HG02588 (cell line): ENCODE results near the gene PHC2.

Source experiments
- ATAC-seq: cut with Tn5 transposase; IDR thresholded peaks from one replicate; pipeline ENCODE4 v1.9.1; 2021; ENCODE audit warnings: mild to moderate bottlenecking, moderate library complexity; ENCODE audit not compliant: unreplicated experiment

The PHC2 gene

GRCh38 chr1:33424205-33424604 is 6.7 kb downstream of the PHC2 start:
- ATAC-seq: no peak

GRCh38 chr1:33420870-33421775 is 9.8 kb downstream of the PHC2 start:
- no peak for ATAC-seq

- ATAC-seq: no peak
These were observed 12.1 kb downstream of the PHC2 start for GRCh38 chr1:33418811-33419210.

DNA sequence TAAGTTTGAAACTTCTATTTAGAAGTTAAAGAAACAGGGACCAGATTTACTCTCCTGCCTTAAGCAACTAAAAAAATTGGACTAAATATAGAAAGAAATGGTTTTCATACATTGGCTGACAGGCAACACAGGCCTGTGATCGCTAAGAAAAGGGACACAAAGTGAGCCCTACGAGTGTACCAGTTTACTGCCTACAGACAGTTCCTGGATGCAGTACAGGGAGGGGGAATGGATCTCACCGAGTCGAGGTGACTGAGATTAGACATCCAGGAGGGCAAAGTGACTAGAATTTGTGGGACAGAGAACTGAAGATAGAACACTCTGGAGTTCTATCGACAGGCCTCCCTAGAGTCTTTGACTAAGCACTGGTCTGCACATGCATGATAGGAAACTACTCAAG is 16.0 kb downstream of the PHC2 start:
- ATAC-seq: no peak

- ATAC-seq: no peak
These were observed 20.7 kb downstream of the PHC2 start for GRCh38 chr1:33410091-33410701.

DNA sequence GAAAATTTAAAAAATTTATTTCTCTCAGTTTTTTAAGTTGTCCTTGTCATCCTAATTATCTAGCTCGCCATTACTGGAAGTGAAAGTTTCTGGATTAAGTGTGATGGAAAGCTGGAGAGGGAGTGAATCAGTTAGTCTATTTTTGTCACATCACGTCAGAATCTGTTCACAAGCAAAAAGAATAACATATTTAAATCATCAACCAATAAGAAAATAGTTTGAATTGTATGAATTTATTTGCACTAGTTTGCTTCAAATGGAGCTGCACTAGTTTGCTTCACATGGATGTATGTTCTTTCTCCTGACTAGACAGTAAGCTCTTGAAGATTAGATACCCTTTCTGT is 22.8 kb downstream of the PHC2 start:
- no peak for ATAC-seq

GRCh38 chr1:33407352-33408092 is 23.4 kb downstream of the PHC2 start:
- ATAC-seq: no peak

DNA sequence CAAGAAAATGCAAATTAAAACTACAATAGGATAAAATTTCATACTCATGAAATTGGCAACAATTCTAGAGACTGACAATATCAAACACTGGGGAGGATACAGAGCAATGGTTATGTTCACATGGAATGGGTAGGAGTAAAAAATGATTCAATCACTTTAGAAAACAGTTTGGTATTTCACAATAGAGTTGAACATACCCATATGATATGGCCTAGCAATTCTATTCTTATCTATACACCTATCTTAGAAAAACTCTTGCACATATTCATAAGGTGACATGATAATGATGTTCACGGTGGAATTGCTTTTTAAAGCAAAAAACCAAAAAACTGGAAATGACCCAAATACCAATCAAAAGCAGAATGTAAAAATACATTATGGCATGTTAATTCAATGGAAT is 28.7 kb downstream of the PHC2 start:
- ATAC-seq: no peak

DNA sequence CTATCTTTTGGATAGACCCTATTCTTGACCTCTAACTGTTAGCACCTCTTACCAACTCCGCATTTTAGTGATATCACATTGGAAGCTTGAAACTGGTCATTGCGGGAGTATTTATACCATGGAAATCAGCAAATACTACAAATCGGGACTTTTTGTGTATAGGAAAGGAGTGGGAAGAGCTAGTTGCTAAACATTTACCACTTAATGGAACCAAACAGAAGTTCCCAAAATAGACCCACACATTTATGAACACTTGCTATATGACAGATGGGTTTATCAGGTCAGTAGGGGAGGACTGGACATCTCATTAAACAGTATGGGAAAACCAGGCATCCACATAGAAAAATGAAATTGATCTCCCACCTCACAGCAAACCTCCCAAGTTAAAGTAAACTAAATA is 29.4 kb downstream of the PHC2 start:
- ATAC-seq: no peak

GRCh38 chr1:33400153-33400911 is 30.6 kb downstream of the PHC2 start:
- ATAC-seq: no peak

- ATAC-seq: no peak
These were observed 31.5 kb downstream of the PHC2 start for GRCh38 chr1:33399375-33399774.

DNA sequence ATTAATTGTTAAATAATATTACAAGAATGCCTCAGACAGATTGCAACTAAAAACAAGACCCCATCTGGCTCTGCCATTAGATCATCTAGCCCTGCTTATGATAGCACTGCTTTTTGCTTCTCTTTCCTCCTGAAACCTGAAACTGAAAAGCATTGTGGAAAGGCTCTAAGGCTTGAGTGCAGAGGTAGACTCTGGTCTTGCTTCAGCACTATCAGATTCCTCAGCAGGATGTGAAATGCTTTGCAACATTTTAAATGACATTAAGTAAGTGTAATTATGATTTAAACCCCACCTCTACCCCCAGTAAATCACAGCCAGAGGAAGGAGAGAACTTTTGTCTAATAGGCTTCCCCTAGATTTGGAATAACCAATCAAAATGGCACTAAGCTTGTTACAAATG is 32.9 kb downstream of the PHC2 start:
- ATAC-seq: no peak

- ATAC-seq: no peak
These were observed 33.8 kb downstream of the PHC2 start for GRCh38 chr1:33397125-33397506.

GRCh38 chr1:33396188-33397124 is 34.4 kb downstream of the PHC2 start:
- ATAC-seq: no peak

GRCh38 chr1:33394770-33395169 is 36.1 kb downstream of the PHC2 start:
- ATAC-seq: no peak

DNA sequence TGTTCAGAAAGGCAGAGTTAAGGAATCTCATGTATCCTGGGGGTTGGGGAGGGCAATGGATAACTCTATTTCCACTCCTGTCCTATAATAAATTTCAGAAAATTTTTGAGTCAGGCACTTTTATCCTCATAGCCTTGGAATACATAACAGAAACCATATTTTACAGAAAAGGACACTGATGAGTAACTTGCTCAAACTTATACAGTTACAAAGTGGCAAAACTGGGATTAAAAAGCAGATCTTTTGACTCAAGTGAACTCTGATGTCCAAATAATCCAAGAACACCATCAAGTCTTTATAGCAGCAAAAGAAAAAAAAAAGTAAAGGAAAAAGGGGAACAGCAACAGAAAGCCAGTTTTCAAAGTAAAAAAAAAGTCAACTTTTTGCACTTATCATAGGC is 36.9 kb downstream of the PHC2 start:
- ATAC-seq: no peak

DNA sequence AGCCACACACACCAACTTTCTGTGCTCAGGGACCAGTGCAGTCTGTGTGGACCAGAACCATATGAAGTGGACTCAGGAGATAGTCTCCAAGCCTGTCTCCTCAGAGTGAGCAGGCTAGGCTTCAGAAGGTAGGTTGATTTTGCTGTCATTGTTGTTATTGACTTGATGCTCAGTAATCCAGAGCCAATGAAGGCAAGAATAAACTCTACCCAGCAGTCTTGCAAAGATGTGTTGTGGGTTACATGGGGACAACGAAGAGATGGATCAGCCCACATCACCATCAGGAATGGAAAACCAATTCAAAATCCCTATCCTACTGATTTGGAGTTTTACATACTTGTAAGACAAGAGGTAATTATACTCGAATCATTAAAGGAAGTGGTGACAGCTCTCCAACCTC is 37.4 kb downstream of the PHC2 start:
- no peak for ATAC-seq

DNA sequence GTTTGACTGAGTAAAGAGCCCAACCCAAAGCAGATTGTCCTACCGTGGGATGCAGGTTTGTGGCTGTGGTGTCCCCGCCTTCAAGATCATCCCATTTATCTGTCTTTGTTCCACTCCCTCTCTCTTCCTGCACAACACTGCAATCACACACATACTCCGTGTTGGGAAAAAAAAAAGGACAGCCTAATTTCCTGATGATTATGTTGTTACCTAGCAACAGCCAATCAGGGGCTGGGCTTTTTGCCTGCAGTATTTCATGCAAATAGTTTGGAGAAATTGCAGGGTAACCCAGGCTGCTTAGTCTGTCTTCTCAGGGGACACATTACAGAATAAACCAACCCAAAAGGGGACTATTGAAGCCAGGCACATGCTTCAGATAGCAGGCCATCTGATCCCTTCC is 38.3 kb downstream of the PHC2 start:
- no peak for ATAC-seq

DNA sequence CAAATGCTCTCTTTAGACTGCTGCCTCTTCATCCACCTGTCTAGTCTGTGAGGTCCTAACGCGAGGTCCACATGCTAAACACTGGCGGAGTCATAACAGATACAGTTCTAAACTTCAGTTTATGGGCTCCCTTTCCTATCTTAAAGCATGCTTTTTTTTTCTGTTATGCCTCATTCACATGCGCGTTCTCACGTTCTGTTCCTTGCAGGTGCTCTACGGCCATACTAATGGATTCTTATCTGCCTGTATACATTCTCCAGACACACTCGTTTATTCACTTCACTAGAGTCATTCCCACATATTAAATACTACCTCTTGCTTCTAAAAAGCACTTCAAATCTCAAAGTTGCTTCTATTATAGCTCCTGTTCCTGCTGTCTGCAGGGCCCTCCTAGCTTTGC is 38.7 kb downstream of the PHC2 start:
- no peak for ATAC-seq
